ENCODE measurements around the gene SERPINA4. TPM values are rescaled to one million over a fixed set of nuclear protein-coding genes. Genes with fewer than 3 reads are reported as not detected.

The SERPINA4 gene
- total RNA-seq, 1 experiment from 2014 or later, result not detected

DNA sequence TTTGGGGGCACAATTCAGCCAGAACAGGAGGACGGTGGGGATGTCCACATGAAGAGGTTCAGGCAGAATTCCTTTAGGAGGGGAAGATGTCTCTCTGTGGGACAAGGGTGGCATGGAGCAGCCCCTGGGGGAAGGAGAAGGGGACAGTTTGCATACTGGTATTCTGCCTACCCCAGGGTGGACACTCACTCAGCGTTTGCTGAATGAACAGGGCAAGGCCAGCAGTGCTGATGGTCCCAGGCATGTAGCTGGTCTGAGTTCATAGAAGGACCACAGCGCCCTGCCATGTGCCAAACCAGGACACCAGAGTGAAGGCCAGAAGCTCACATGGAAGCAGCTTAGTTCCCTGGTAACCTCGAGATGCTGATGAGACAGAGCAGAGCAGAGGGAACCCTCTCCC lies 25.4 kb downstream of the SERPINA4 start:
- no peak overlapping the region for H4K5ac ChIP-seq (ENCODE audit: insufficient read length, low read depth, low read length)
- DNase-seq, result no peak
- H3K36me3 Mint-ChIP-seq (ENCODE audit: insufficient read depth in 1 of 3, low read depth in 3 of 3), result peaks cover 0 to 18% (median 8%) of the 10 kb centered on the region in 3 experiments; a peak in 5 of 7 replicates
- H2BK20ac ChIP-seq (ENCODE audit: low read depth, low read length, poor library complexity, severe bottlenecking), result no peak overlapping the region
- H3K4me3 Mint-ChIP-seq, result no peak overlapping the region
- H3K18ac ChIP-seq (ENCODE audit: insufficient read length, low read depth, low read length), result no peak overlapping the region
- H2AFZ ChIP-seq (ENCODE audit: low read length), result no peak overlapping the region
- H3K79me1 ChIP-seq (ENCODE audit: insufficient read depth, low read depth, low read length, poor library complexity, severe bottlenecking), result no peaks in the 10 kb centered on the region
- no peak overlapping the region for H4K91ac ChIP-seq (ENCODE audit: insufficient read length, low read depth, low read length)
- no peak overlapping the region for H3K4me2 ChIP-seq (ENCODE audit: insufficient read depth, insufficient read length, low read length)
- H2BK12ac ChIP-seq (ENCODE audit: insufficient read length, low read depth, low read length), result no peak overlapping the region
- no peak overlapping the region for H4K8ac ChIP-seq (replicated peaks; ENCODE audit: insufficient read length, low read depth, low read length)
- H3K9me3 Mint-ChIP-seq, result peaks cover 16 to 19% of the 10 kb centered on the region in 2 experiments
- no peak overlapping the region for H2AK5ac ChIP-seq (ENCODE audit: insufficient read length, low read length)
- peaks cover 23 to 24% of the 10 kb centered on the region in 2 experiments for H3K4me1 Mint-ChIP-seq
- no peak overlapping the region for H3K56ac ChIP-seq (ENCODE audit: insufficient read length, low read depth, low read length)
- H3K9ac ChIP-seq (ENCODE audit: extremely low read depth, insufficient read length, low read length), result no peak overlapping the region
- H3K9me3 ChIP-seq (ENCODE audit: control insufficient read depth, low read depth, low read length), result no peaks in the 10 kb centered on the region
- no peak overlapping the region for H3K23ac ChIP-seq (ENCODE audit: insufficient read length, low read depth, low read length)
- no peaks in the 10 kb centered on the region for H3K27me3 ChIP-seq (ENCODE audit: insufficient read depth, low read length)
- no peak overlapping the region for H2BK15ac ChIP-seq (ENCODE audit: low read depth, low read length)
- H3K27me3 Mint-ChIP-seq (ENCODE audit: low read depth), result peaks cover 30% of the 10 kb centered on the region
- no peaks in the 10 kb centered on the region for H4K20me1 ChIP-seq (ENCODE audit: control insufficient read depth, insufficient read depth, insufficient read length)
- no peak overlapping the region for H3K4ac ChIP-seq (ENCODE audit: low read depth, low read length)
- no peak overlapping the region for H3K14ac ChIP-seq (ENCODE audit: insufficient read depth, low read length)
- no peaks in the 10 kb centered on the region for H3K23me2 ChIP-seq (ENCODE audit: insufficient read length, low read depth, low read length, poor library complexity, severe bottlenecking)
- no peak overlapping the region for H2BK5ac ChIP-seq (ENCODE audit: insufficient read length, low read length)
- H3K27ac ChIP-seq (ENCODE audit: insufficient read length, low read depth, low read length), result no peak overlapping the region
- H3K79me2 ChIP-seq (ENCODE audit: insufficient read depth, low read length), result no peaks in the 10 kb centered on the region
- H3K4me1 ChIP-seq (ENCODE audit: insufficient read depth, low read length), result no peaks in the 10 kb centered on the region
- no peak overlapping the region for H2BK120ac ChIP-seq (ENCODE audit: low read depth, low read length, poor library complexity, severe bottlenecking)
- TF ChIP-seq, protein P1, sequence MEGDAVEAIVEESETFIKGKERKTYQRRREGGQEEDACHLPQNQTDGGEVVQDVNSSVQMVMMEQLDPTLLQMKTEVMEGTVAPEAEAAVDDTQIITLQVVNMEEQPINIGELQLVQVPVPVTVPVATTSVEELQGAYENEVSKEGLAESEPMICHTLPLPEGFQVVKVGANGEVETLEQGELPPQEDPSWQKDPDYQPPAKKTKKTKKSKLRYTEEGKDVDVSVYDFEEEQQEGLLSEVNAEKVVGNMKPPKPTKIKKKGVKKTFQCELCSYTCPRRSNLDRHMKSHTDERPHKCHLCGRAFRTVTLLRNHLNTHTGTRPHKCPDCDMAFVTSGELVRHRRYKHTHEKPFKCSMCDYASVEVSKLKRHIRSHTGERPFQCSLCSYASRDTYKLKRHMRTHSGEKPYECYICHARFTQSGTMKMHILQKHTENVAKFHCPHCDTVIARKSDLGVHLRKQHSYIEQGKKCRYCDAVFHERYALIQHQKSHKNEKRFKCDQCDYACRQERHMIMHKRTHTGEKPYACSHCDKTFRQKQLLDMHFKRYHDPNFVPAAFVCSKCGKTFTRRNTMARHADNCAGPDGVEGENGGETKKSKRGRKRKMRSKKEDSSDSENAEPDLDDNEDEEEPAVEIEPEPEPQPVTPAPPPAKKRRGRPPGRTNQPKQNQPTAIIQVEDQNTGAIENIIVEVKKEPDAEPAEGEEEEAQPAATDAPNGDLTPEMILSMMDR (conservative IDR thresholded peaks at IDR 0.05), result no peak
- no CpG with 5 or more reads among the region's 4 CpGs for WGBS (ENCODE audit: extremely low coverage, insufficient read length, low lambda C conversion rate)
- no peak overlapping the region for H3T11ph ChIP-seq (ENCODE audit: low read length)
- H3K27ac Mint-ChIP-seq, result no peak overlapping the region

Data from H9 (cell line).